ENCODE measurements around the gene ABLIM3. TPM values are rescaled to one million over a fixed set of nuclear protein-coding genes. Genes with fewer than 3 reads are reported as not detected.

The ABLIM3 gene
- total and polyA plus RNA-seq, 12 donors = 1.6 to 27.6 (median 12.9) TPM

GRCh38 chr5:149309354-149309753 is 168.1 kb downstream of the ABLIM3 start:
- Histone ChIP-seq H3K27ac (no peak overlapping the region), H3K36me3 (replicated peaks in 1 of 2) (no peaks in the 10 kb centered on the region), H3K9me3 (replicated peaks in 1 of 3) (no peaks in the 10 kb centered on the region), H3K4me3 (no peak overlapping the region), H3K4me1 (replicated peaks in 1 of 2) (no peaks in the 10 kb centered on the region), H3K27me3 (no peaks in the 10 kb centered on the region)
- no peak for DNase-seq
- intact Hi-C loops (cut with DNase I) = no loop called here
- TF ChIP-seq POLR2A (IDR thresholded peaks at IDR 0.05) = no peak
- TF ChIP-seq CTCF (IDR thresholded peaks at IDR 0.05) = no peak
- 74 to 81% (median 81%) methylated on average over 6 of the region's 6 CpGs for WGBS, 4 donors

Other genes starting within 250 kb of the ABLIM3 start
- gene SH3TC2, start 78.4 kb upstream of the ABLIM3 start, total RNA-seq = 1 to 10 TPM in 2 of 9 donors, under 1 TPM in 7; 0.14 to 1.2 (median 0.57) TPM
- under 1 TPM; 0.24 to 0.40 (median 0.26) TPM for gene SH3TC2, start 78.4 kb upstream of the ABLIM3 start, polyA plus RNA-seq
- 10 to 100 TPM in 3 of 9 donors, 1 to 10 TPM in 6; 6.2 to 13.4 (median 9.6) TPM for gene AFAP1L1, start 130.4 kb downstream of the ABLIM3 start, total RNA-seq
- 10 to 100 TPM in 1 of 3 donors, 1 to 10 TPM in 2; 4.3 to 13.4 (median 5.2) TPM for gene AFAP1L1, start 130.4 kb downstream of the ABLIM3 start, polyA plus RNA-seq
- gene GRPEL2, start 204.0 kb downstream of the ABLIM3 start, total RNA-seq = 10 to 100 TPM in 7 of 9 donors, 1 to 10 TPM in 2; 7.5 to 17.4 (median 13.8) TPM
- 1 to 10 TPM; 3.9 to 9.0 (median 7.6) TPM for gene GRPEL2, start 204.0 kb downstream of the ABLIM3 start, polyA plus RNA-seq
- 10 to 100 TPM in 2 of 9 donors, 1 to 10 TPM in 7; 4.7 to 17.1 (median 8.1) TPM for gene PCYOX1L, start 216.6 kb downstream of the ABLIM3 start, total RNA-seq
- 10 to 100 TPM; 12.3 to 15.4 (median 15.0) TPM for gene PCYOX1L, start 216.6 kb downstream of the ABLIM3 start, polyA plus RNA-seq
- 10 to 100 TPM in 1 of 9 donors, 1 to 10 TPM in 7, not detected in 1; 1.6 to 20.1 (median 2.9) TPM for gene IL17B, start 237.8 kb downstream of the ABLIM3 start, total RNA-seq
- gene IL17B, start 237.8 kb downstream of the ABLIM3 start, polyA plus RNA-seq = 1 to 10 TPM; 1.5 to 9.7 (median 2.8) TPM

All from adrenal gland (tissue), 12 donors.